CD4-positive, alpha-beta T cell (primary cell): Measurements from ENCODE around the gene TSKS. TPM values are rescaled to one million over a fixed set of nuclear protein-coding genes. Genes with fewer than 3 reads are reported as not detected.
A peak's percentile ranks its signal among the peaks of the same experiment; 100 is the strongest.

Source experiments
- ATAC-seq: fragments of 200-7000 bp; cut with Tn5 transposase; one replicate; pipeline ENCODE4 v1.10.0; 2022; ENCODE audit warnings: mild to moderate bottlenecking; ENCODE audit not compliant: poor library complexity
- CTCF ChIA-PET: fragments of 350-600 bp; sonication (Branson Sonifier 250); formaldehyde crosslinking; loops from one replicate; lab custom pipeline; 2021; ENCODE audit warnings: antibody characterized with exemption, inconsistent platforms; lab: Charles Lee
- POLR2A ChIA-PET: fragments of 350-600 bp; sonication (Branson Sonifier 250); formaldehyde crosslinking; loops from one replicate; lab custom pipeline; 2021; ENCODE audit warnings: antibody characterized with exemption, inconsistent platforms; lab: Charles Lee
- DNase-seq, 14 experiments: peaks; one replicate each; pipeline ENCODE4 v3.0.0-alpha.2; 2013 to 2020; ENCODE audit warnings: mixed read lengths in 2 of 14
- H3K27ac ChIP-seq, 2 donors: one replicate each; pipeline versions ENCODE4 v1.5.1 to v1.7.0; 2013; ENCODE audit warnings: low read length in 2 of 2, low read depth in 1 of 2, mild to moderate bottlenecking in 1 of 2
- H3K27me3 ChIP-seq, 2 experiments: 1 replicate in 1 of 2; 2 replicates in 1 of 2; pipeline versions ENCODE4 v1.6.1 to v1.7.0; 2013; ENCODE audit warnings: low read length in 2 of 2, control low read depth in 1 of 2, mild to moderate bottlenecking in 1 of 2, moderate library complexity in 1 of 2; ENCODE audit not compliant: insufficient read depth in 2 of 2, control insufficient read depth in 1 of 2
- H3K36me3 ChIP-seq: one replicate; pipeline ENCODE4 v1.6.1; 2013; ENCODE audit warnings: low read length, control low read depth; ENCODE audit not compliant: insufficient read depth
- H3K4me1 ChIP-seq: one replicate; pipeline ENCODE4 v1.6.1; 2013; ENCODE audit warnings: low read length, control low read depth; ENCODE audit not compliant: insufficient read depth
- H3K4me3 ChIP-seq: one replicate; pipeline ENCODE4 v1.5.1; 2013; ENCODE audit warnings: mild to moderate bottlenecking, low read length, moderate library complexity
- H3K9me3 ChIP-seq, 2 experiments: 1 replicate in 1 of 2; 2 replicates in 1 of 2; pipeline versions ENCODE4 v1.6.1 to v1.7.0; 2013; ENCODE audit warnings: low read length in 2 of 2, mild to moderate bottlenecking in 2 of 2, control low read depth in 1 of 2, moderate library complexity in 1 of 2; ENCODE audit not compliant: control insufficient read depth in 1 of 2, insufficient read depth in 1 of 2
- H3K27ac Mint-ChIP-seq: one replicate; pipeline ENCODE4 v1.8.0; 2020; ENCODE audit warnings: mixed read lengths
- H3K27me3 Mint-ChIP-seq: one replicate; pipeline ENCODE4 v1.8.0; 2021; ENCODE audit warnings: mixed read lengths
- H3K36me3 Mint-ChIP-seq: one replicate; pipeline ENCODE4 v1.8.0; 2021; ENCODE audit warnings: low read depth, mixed read lengths
- H3K4me1 Mint-ChIP-seq: one replicate; pipeline ENCODE4 v1.8.0; 2021; ENCODE audit warnings: low read depth, mixed read lengths
- H3K4me3 Mint-ChIP-seq: one replicate; pipeline ENCODE4 v1.8.0; 2020; ENCODE audit warnings: mild to moderate bottlenecking, mixed read lengths
- H3K9me3 Mint-ChIP-seq: one replicate; pipeline ENCODE4 v1.8.0; 2020; ENCODE audit warnings: mixed read lengths
- CTCF ChIP-seq: fragments of 200-600 bp; IDR thresholded peaks from one replicate; pipeline ENCODE4 v1.8.0; 2022; ENCODE audit warnings: antibody characterized with exemption, mild to moderate bottlenecking
- intact Hi-C, 2 experiments: fragments of 100-400 bp; cut with DNase I in 1 of 2; cut with micrococcal nuclease in 1 of 2; formaldehyde crosslinking; loops; one replicate each; pipeline versions ENCODE4 v1.15.1 to v1.9.0; 2023 to 2025; cut with DNase I, micrococcal nuclease
- total RNA-seq, 174 experiments: library from RNA in 2 of 174; stranded (reverse) in 2 of 174; gene quantifications; one replicate each; pipeline ENCODE4 v1.2.3 and lab custom pipeline; 2021 to 2026

The TSKS gene
- total RNA-seq, 2 experiments from 2014 or later: 2.1 to 2.9 TPM

- Histone ChIP-seq H3K4me3 (no peak overlapping the region), H3K9me3 (no peaks in the 10 kb centered on the region), H3K36me3 (peaks cover 53% of the 10 kb centered on the region), H3K27ac (no peak overlapping the region), H3K27me3 (no peaks in the 10 kb centered on the region), H3K4me1 (no peaks in the 10 kb centered on the region)
- Mint-ChIP-seq H3K4me3 (no peak overlapping the region), H3K27me3 (no peaks in the 10 kb centered on the region), H3K9me3 (no peaks in the 10 kb centered on the region), H3K4me1 (no peaks in the 10 kb centered on the region), H3K27ac (no peak overlapping the region), H3K36me3 (peaks cover 61% of the 10 kb centered on the region)
- intact Hi-C loops: no loop called here
- DNase-seq: no peak
- TF ChIP-seq CTCF: no peak
- ChIA-PET POLR2A (no interaction called here), CTCF (no interaction called here)
- no peak for ATAC-seq
These were observed 39.0 kb upstream of the TSKS start for GRCh38 chr19:49801966-49802661.

- H3K4me1 ChIP-seq: no peaks in the 10 kb centered on the region
- peaks cover 60% of the 10 kb centered on the region for H3K36me3 ChIP-seq
- POLR2A ChIA-PET: no interaction called here
- no peak overlapping the region for H3K27ac ChIP-seq
- ATAC-seq (no peak), DNase-seq (peak in 1 of 14 experiments; percentile 32)
- TF ChIP-seq CTCF: no peak
- intact Hi-C loops: no loop called here
- no peaks in the 10 kb centered on the region for H3K27me3 ChIP-seq
- Mint-ChIP-seq H3K9me3 (no peaks in the 10 kb centered on the region), H3K27me3 (no peaks in the 10 kb centered on the region), H3K27ac (no peak overlapping the region), H3K4me3 (no peak overlapping the region), H3K36me3 (peaks cover 66% of the 10 kb centered on the region), H3K4me1 (no peaks in the 10 kb centered on the region)
- CTCF ChIA-PET: no interaction called here
- no peak overlapping the region for H3K4me3 ChIP-seq
- H3K9me3 ChIP-seq: no peaks in the 10 kb centered on the region
These were observed 38.3 kb upstream of the TSKS start for GRCh38 chr19:49801401-49801888.

GRCh38 chr19:49800771-49801170 is 37.7 kb upstream of the TSKS start:
- no peak overlapping the region for H3K27ac Mint-ChIP-seq
- no peaks in the 10 kb centered on the region for H3K27me3 Mint-ChIP-seq
- peak in 1 of 14 experiments; percentile 14 for DNase-seq
- H3K4me1 Mint-ChIP-seq: no peaks in the 10 kb centered on the region
- H3K9me3 Mint-ChIP-seq: no peaks in the 10 kb centered on the region
- H3K36me3 Mint-ChIP-seq: peaks cover 68% of the 10 kb centered on the region
- no peak overlapping the region for H3K4me3 Mint-ChIP-seq
- intact Hi-C loops: no loop called here
- ChIA-PET POLR2A (no interaction called here), CTCF (no interaction called here)
- Histone ChIP-seq H3K9me3 (no peaks in the 10 kb centered on the region), H3K4me3 (no peak overlapping the region), H3K4me1 (no peaks in the 10 kb centered on the region), H3K27me3 (no peaks in the 10 kb centered on the region), H3K36me3 (peaks cover 66% of the 10 kb centered on the region), H3K27ac (no peak overlapping the region)
- ATAC-seq: no peak
- TF ChIP-seq CTCF: no peak
